HepG2 (cell line): Measurements from ENCODE around the gene MAGI1. TPM values are rescaled to one million over a fixed set of nuclear protein-coding genes. Genes with fewer than 3 reads are reported as not detected.

Experiments
- ATAC-seq: fragments of 200-7000 bp; cut with Tn5 transposase; 3 replicates; pipeline ENCODE4 v1.9.1; 2020; ENCODE audit warnings: mild to moderate bottlenecking, moderate library complexity
- BruUV-seq: library from RNA; stranded (reverse); fragments of 400-500 nt; replicated peaks from 2 replicates; lab custom pipeline; 2021; lab: Mats Ljungman, UMichigan
- CTCF ChIA-PET: fragments of 300-600 bp; formaldehyde crosslinking; extraction: SDS; loops from one replicate; lab custom pipeline; 2021; ENCODE audit warnings: low total read pairs, inconsistent platforms, low intra/inter-chr PET ratio; lab: Yijun Ruan, JAX
- POLR2A ChIA-PET: fragments of 350-600 bp; sonication (Branson Sonifier 250); formaldehyde crosslinking; loops from one replicate; lab custom pipeline; 2020; ENCODE audit warnings: antibody characterized with exemption, inconsistent platforms; lab: Yijun Ruan, JAX
- DNase-seq: peaks from one replicate; pipeline ENCODE4 v3.0.0-alpha.2; 2015; ENCODE audit warnings: low spot score
- FAIRE-seq: peaks from 3 replicates; lab custom pipeline; 2011; peaks lifted over from hg19 to GRCh38; lab: Jason Lieb, UNC
- H2AFZ ChIP-seq: one replicate; pipeline ENCODE4 v1.6.1; 2011; ENCODE audit warnings: low read length, inconsistent platforms
- H3K27ac ChIP-seq: fragments of 300-600 bp; 3 replicates; pipeline ENCODE4 v1.8.0; 2011; ENCODE audit warnings: mixed run types, mild to moderate bottlenecking, mixed read lengths, low read length, inconsistent platforms; ENCODE audit not compliant: insufficient read depth; ENCODE audit errors: extremely low read length
- H3K27me3 ChIP-seq, 2 experiments: fragments of 200-600 bp in 1 of 2; 2 replicates in 1 of 2; 3 replicates in 1 of 2; pipeline versions ENCODE4 v1.6.0 to v1.8.0; 2011; ENCODE audit warnings: low read length in 2 of 2, mild to moderate bottlenecking in 2 of 2, moderate library complexity in 2 of 2, inconsistent platforms in 1 of 2; ENCODE audit not compliant: insufficient read depth in 2 of 2, control insufficient read depth in 1 of 2
- H3K36me3 ChIP-seq, 2 experiments: fragments of 200-600 bp in 1 of 2; replicated peaks in 1 of 2; 2 replicates in 1 of 2; 3 replicates in 1 of 2; pipeline versions ENCODE4 v1.5.1 to v1.8.0; 2011; ENCODE audit warnings: low read length in 2 of 2, inconsistent platforms in 1 of 2; ENCODE audit not compliant: insufficient read depth in 2 of 2, control insufficient read depth in 1 of 2
- H3K4me1 ChIP-seq: 2 replicates; pipeline ENCODE4 v1.5.1; 2012; ENCODE audit warnings: low read length, inconsistent platforms; ENCODE audit not compliant: insufficient read depth
- H3K4me2 ChIP-seq: 2 replicates; pipeline ENCODE4 v1.6.0; 2011; ENCODE audit warnings: low read depth, low read length, inconsistent platforms
- H3K4me3 ChIP-seq, 3 experiments: fragments of 200-600 bp in 1 of 3; sonication (generic), shearing (Covaris generic) in 1 of 3; replicated peaks in 1 of 3; 2 replicates each; pipeline ENCODE4 v1.5.1; 2011 to 2016; ENCODE audit warnings: low read length in 3 of 3, inconsistent platforms in 2 of 3, low read depth in 2 of 3, mild to moderate bottlenecking in 2 of 3, control low read depth in 1 of 3, mixed read lengths in 1 of 3; ENCODE audit not compliant: insufficient read depth in 1 of 3
- H3K79me2 ChIP-seq: one replicate; pipeline ENCODE4 v1.6.1; 2011; ENCODE audit warnings: low read length, inconsistent platforms; ENCODE audit not compliant: insufficient read depth
- H3K9ac ChIP-seq: 2 replicates; pipeline ENCODE4 v1.6.0; 2011; ENCODE audit warnings: mild to moderate bottlenecking, low read depth, low read length, inconsistent platforms; ENCODE audit not compliant: insufficient read depth
- H3K9me3 ChIP-seq: 2 replicates; pipeline ENCODE4 v1.5.1; 2012; ENCODE audit warnings: mild to moderate bottlenecking, low read length
- H4K20me1 ChIP-seq: 2 replicates; pipeline ENCODE4 v1.6.0; 2011; ENCODE audit warnings: inconsistent platforms, mild to moderate bottlenecking, low read length, moderate library complexity; ENCODE audit not compliant: insufficient read depth
- AGO1 ChIP-seq: fragments of 200-400 bp; formaldehyde crosslinking; IDR thresholded peaks from 2 replicates; pipeline ENCODE4 v1.6.1; 2017; ENCODE audit warnings: mild to moderate bottlenecking, low read depth, low read length, moderate library complexity; ENCODE audit not compliant: poor library complexity, severe bottlenecking
- DMTF1 ChIP-seq: sonication (generic); formaldehyde crosslinking; IDR thresholded peaks from 2 replicates; pipeline ENCODE4 v1.4.0; 2020; ENCODE audit warnings: mild to moderate bottlenecking, missing genetic modification reagents
- WGBS: methylation state at CpG from one replicate; pipeline ENCODE4 v1.1.6; 2017; ENCODE audit warnings: low lambda C conversion rate; 5-methylcytosine and 5-hydroxymethylcytosine counted together
- in situ Hi-C: cut with HindIII; loops from 2 replicates; pipeline ENCODE4 v1.10.0; 2017; ENCODE audit warnings: low pct_unique_long_range_greater_than_20kb; ENCODE audit not compliant: extremely low pct_ligation_motif_present
- intact Hi-C: fragments of 100-400 bp; cut with micrococcal nuclease; formaldehyde crosslinking; loops from one replicate; pipeline ENCODE4 v1.10.0; 2022; ENCODE audit not compliant: unreplicated experiment
- polyA plus RNA-seq, 8 experiments: library from polyadenylated mRNA; depleted of rRNA in 3 of 8; stranded (reverse) in 7 of 8; unstranded in 1 of 8; fragments of >200 nt; fragmentation: Illumina TruSeq in 4 of 8; extraction: Trizol in 4 of 8; gene quantifications; 2 replicates each; pipeline versions ENCODE4 v1.2.1 to v1.2.3, GENCODE V29; 2011 to 2016; ENCODE audit warnings: low read depth in 4 of 8, missing spikeins in 1 of 8, mixed read lengths in 1 of 8; ENCODE audit not compliant: insufficient read depth in 1 of 8
- total RNA-seq, 5 experiments: library from RNA; depleted of rRNA; stranded (reverse); fragments of >200 nt; fragmentation: Illumina TruSeq; extraction: Trizol; gene quantifications; 2 replicates each; pipeline ENCODE4 v1.2.3, GENCODE V29; 2016; ENCODE audit warnings: low read depth in 1 of 5
- TF ChIP-seq, protein P1 (sequence below): sonication (generic); formaldehyde crosslinking; IDR thresholded peaks from 2 replicates; pipeline ENCODE4 v1.4.0; 2020; ENCODE audit warnings: mild to moderate bottlenecking, missing genetic modification reagents

Gene MAGI1
- total and polyA plus RNA-seq, 2 of the 13 experiments (the other 11 are each of a cell fraction or from before 2014, with no cell fraction given) = 22.2 to 26.0 TPM

DNA sequence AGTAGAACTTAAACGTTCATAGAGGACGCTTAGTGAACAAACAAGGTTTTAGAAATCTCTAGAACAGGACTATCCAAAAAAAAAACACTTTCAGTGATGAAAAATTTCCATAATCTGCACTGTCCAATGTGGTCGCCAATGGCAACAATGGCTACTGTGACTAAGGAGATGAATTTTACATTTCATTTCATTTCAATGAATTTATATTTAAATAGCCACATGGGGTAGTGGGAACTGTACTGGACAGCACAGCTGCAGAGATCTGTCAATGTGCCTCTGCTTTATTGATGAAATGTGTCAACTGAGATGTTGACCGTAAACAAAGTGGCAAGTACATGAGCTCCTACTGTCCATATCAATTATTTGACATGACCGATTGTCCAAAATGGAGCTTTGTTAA is 222.5 kb downstream of the MAGI1 start:
- Histone ChIP-seq H3K79me2 (peaks cover 51% of the 10 kb centered on the region), H3K4me1 (peaks cover 15% of the 10 kb centered on the region), H3K4me2 (no peak overlapping the region), H3K27me3 (no peaks in the 10 kb centered on the region), H3K4me3 (no peak overlapping the region), H3K27ac (no peak overlapping the region), H3K9ac (no peak overlapping the region), H3K36me3 (no peaks in the 10 kb centered on the region; a peak in 2 of 5 replicates), H4K20me1 (peaks cover 26% of the 10 kb centered on the region), H2AFZ (no peak overlapping the region), H3K9me3 (no peaks in the 10 kb centered on the region)
- ChIA-PET POLR2A (interaction anchor here (0.5 kb wide), 1 partner anchor 751 kb away, joined by 4 read pairs; no protein-coding TSS in a partner anchor), CTCF (no interaction called here)
- FAIRE-seq (no peak), DNase-seq (no peak), ATAC-seq (no peak)
- in situ Hi-C loops = no loop called here
- 97% methylated on average over 5 of the region's 5 CpGs for WGBS
- no peak for TF ChIP-seq DMTF1 (CRISPR knock-in tag)
- intact Hi-C loops = no loop called here
- BruUV-seq = no TSS peak

DNA sequence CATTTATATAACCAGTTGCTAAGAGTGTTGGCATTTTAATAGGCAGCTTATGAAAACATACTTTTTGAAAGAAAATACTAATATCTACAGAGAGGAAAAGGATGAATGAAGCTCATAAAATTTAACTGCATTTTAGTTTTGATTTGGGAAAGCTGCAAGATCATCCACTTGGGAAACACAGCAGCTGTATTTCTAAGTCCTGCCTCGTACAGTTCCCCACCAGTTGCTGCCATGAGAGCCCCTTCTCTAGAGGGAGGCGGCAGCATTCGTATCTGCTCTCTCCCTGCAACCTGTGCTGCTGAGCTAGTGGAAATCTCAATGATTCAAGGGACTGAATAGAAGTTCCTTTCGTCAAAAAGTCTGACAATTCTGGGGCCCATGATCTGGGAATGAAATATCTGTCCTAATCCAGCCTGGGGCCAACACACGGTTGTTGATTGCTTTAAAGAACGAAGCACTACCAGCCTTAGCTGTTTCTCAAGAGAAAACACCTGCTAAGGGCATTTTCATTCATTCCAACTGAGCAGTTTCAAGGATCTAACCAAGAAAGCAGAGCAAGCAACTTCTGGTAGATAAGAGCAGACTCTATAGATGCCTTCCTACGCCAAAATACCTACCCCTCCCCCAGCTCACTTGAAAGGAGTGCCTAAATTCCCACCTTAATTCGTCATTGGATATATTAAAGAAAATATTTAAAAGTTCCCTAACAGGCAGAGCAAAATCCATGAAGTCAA is 223.7 kb downstream of the MAGI1 start:
- Histone ChIP-seq H2AFZ (no peak overlapping the region), H3K4me1 (peaks cover 3% of the 10 kb centered on the region), H4K20me1 (peaks cover 21% of the 10 kb centered on the region), H3K9me3 (no peaks in the 10 kb centered on the region), H3K27me3 (no peaks in the 10 kb centered on the region), H3K27ac (no peak overlapping the region), H3K79me2 (peaks cover 45% of the 10 kb centered on the region), H3K36me3 (peaks cover 0 to 1% of the 10 kb centered on the region in 2 experiments; a peak in 2 of 5 replicates), H3K9ac (no peak overlapping the region), H3K4me2 (no peak overlapping the region), H3K4me3 (no peak overlapping the region)
- ATAC-seq = no peak
- in situ Hi-C loops (no loop called here), intact Hi-C loops (no loop called here)
- TF ChIP-seq, protein P1, sequence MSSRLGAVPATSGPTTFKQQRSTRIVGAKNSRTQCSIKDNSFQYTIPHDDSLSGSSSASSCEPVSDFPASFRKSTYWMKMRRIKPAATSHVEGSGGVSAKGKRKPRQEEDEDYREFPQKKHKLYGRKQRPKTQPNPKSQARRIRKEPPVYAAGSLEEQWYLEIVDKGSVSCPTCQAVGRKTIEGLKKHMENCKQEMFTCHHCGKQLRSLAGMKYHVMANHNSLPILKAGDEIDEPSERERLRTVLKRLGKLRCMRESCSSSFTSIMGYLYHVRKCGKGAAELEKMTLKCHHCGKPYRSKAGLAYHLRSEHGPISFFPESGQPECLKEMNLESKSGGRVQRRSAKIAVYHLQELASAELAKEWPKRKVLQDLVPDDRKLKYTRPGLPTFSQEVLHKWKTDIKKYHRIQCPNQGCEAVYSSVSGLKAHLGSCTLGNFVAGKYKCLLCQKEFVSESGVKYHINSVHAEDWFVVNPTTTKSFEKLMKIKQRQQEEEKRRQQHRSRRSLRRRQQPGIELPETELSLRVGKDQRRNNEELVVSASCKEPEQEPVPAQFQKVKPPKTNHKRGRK = no peak
- no peak for TF ChIP-seq AGO1
- POLR2A ChIA-PET = no interaction called here
- WGBS = 98% methylated on average over 8 of the region's 8 CpGs
- DNase-seq = no peak
- CTCF ChIA-PET = no interaction called here
- no TSS peak for BruUV-seq
- no peak for FAIRE-seq
